ENCODE measurements around the gene HESX1. TPM values are rescaled to one million over a fixed set of nuclear protein-coding genes. Genes with fewer than 3 reads are reported as not detected.
A peak's percentile ranks its signal among the peaks of the same experiment; 100 is the strongest.

HESX1 gene
- polyA plus RNA-seq, 1 donor from 2014 or later = 4.8 TPM

DNA sequence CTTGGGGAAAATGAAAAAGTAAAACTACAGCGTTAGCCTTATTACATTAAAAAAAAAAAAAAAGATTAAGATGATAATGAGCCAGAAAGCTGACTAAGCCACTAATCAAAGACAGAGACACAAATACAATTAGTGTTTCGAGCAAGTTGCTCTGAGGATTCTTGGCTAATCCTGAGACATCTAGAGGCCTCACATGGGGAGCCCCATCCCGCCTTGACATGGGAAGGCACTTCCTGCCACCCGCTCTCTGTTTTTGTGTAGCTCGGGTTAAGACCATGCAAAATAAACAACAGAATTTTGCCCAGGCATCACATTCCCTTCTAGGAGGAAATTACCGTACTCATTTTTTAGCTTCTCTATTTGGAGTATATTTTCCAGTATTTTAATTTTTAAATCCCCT, 15.3 kb downstream of the HESX1 start:
- H4K20me1 ChIP-seq (ENCODE audit: insufficient read depth) = no peaks in the 10 kb centered on the region
- H3K36me3 ChIP-seq (ENCODE audit: insufficient read depth, low read length) = no peaks in the 10 kb centered on the region
- no peaks in the 10 kb centered on the region for H3K9me3 ChIP-seq (ENCODE audit: low read length)
- no peaks in the 10 kb centered on the region for H3K79me2 ChIP-seq (replicated peaks; ENCODE audit: insufficient read depth, low read length)
- H3K4me2 ChIP-seq (ENCODE audit: low read length) = no peak overlapping the region
- H3K9ac ChIP-seq (ENCODE audit: low read length) = no peak overlapping the region
- H3F3A ChIP-seq (ENCODE audit: insufficient read depth, low read length, poor library complexity, severe bottlenecking) = no peaks in the 10 kb centered on the region
- no peak overlapping the region for H2AFZ ChIP-seq (ENCODE audit: low read depth, low read length)
- H3K9me2 ChIP-seq (ENCODE audit: insufficient read depth, low read length) = no peaks in the 10 kb centered on the region
- no peak overlapping the region for H3K27ac ChIP-seq (ENCODE audit: low read length)
- TF ChIP-seq POLR2AphosphoS5 (IDR thresholded peaks at IDR 0.05) (no peak), RAD21 (conservative IDR thresholded peaks at IDR 0.05) (no peak), EZH2 (IDR thresholded peaks at IDR 0.05; ENCODE audit: borderline replicate concordance, insufficient read depth, low read length, poor library complexity, severe bottlenecking) (no peak), TAF1 (IDR thresholded peaks at IDR 0.05; ENCODE audit: low read depth) (no peak), SMC3 (conservative IDR thresholded peaks at IDR 0.05; ENCODE audit: poor library complexity) (no peak), MXI1 (conservative IDR thresholded peaks at IDR 0.05; ENCODE audit: poor library complexity, severe bottlenecking) (no peak)
- no peak overlapping the region for H3K4me3 ChIP-seq (ENCODE audit: low read length)
- H3K27me3 ChIP-seq (ENCODE audit: insufficient read depth, low read depth, low read length) = no peaks in the 10 kb centered on the region

DNA sequence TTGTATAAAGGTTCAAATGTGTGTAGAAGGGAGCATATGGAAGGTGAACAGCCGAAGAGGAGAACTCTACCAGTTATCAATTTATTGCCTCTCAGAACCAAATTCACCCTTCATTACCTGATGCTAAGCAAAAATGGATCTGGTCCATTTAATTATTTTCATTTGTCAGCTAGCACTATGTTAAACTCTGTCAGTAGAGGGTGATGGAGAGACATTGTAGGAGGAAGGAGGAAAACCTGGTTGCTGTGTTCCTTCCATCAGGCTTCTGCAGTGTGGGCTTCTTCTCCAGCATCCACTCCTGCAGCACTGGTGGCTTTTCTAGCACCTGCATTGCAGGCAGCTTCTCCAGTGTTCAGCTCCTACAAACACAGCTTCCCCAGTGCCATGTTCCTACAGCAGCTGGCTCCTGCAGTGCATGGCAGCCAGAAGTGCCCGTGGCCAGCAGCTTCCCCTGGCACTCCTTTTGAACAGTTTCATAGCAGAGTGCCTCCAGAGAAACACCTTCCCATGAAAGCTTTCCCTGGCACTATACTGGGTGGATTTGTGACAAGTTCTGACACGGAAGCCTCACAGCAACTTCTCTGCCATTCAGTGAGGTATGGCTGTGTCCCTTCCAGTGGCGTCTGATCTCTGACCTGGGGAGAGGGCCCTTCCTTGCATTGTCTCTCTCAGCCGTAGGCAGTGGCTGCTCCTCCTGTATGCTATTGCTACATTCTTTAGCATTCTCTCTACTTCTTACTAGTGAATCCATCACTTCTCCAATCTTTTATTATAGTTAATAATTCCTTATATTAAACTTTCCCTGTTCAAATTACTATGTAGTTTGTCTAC, 20.0 kb downstream of the HESX1 start:
- Histone ChIP-seq H3F3A (ENCODE audit: insufficient read depth, low read length, poor library complexity, severe bottlenecking) (no peaks in the 10 kb centered on the region), H3K9me2 (ENCODE audit: insufficient read depth, low read length) (no peaks in the 10 kb centered on the region), H3K4me2 (ENCODE audit: low read length) (no peak overlapping the region), H3K36me3 (ENCODE audit: insufficient read depth, low read length) (no peaks in the 10 kb centered on the region), H3K27me3 (ENCODE audit: insufficient read depth, low read depth, low read length) (no peaks in the 10 kb centered on the region), H3K9ac (ENCODE audit: low read length) (no peak overlapping the region), H3K4me3 (ENCODE audit: low read length) (no peak overlapping the region), H3K27ac (ENCODE audit: low read length) (no peak overlapping the region), H4K20me1 (ENCODE audit: insufficient read depth) (no peaks in the 10 kb centered on the region), H2AFZ (ENCODE audit: low read depth, low read length) (no peak overlapping the region), H3K9me3 (ENCODE audit: low read length) (no peaks in the 10 kb centered on the region), H3K79me2 (replicated peaks; ENCODE audit: insufficient read depth, low read length) (no peaks in the 10 kb centered on the region)
- TF ChIP-seq RAD21 (conservative IDR thresholded peaks at IDR 0.05) (peak; percentile 22), EP300 (conservative IDR thresholded peaks at IDR 0.05; ENCODE audit: poor library complexity, severe bottlenecking) (no peak)

GRCh38 chr3:57176045-57176444, 23.7 kb downstream of the HESX1 start:
- no peak overlapping the region for H3K9ac ChIP-seq (ENCODE audit: low read length)
- H3K9me3 ChIP-seq (ENCODE audit: low read length) = no peaks in the 10 kb centered on the region
- no peaks in the 10 kb centered on the region for H3K36me3 ChIP-seq (ENCODE audit: insufficient read depth, low read length)
- TF ChIP-seq POLR2AphosphoS5 (IDR thresholded peaks at IDR 0.05) = no peak
- TF ChIP-seq REST (IDR thresholded peaks at IDR 0.05; ENCODE audit: borderline replicate concordance) = no peak
- no peak for TF ChIP-seq CTCF (IDR thresholded peaks at IDR 0.05; ENCODE audit: poor library complexity, severe bottlenecking)
- TF ChIP-seq RAD21 (conservative IDR thresholded peaks at IDR 0.05) = no peak
- TF ChIP-seq EZH2 (IDR thresholded peaks at IDR 0.05; ENCODE audit: borderline replicate concordance, insufficient read depth, low read length, poor library complexity, severe bottlenecking) = no peak
- TF ChIP-seq SMC3 (conservative IDR thresholded peaks at IDR 0.05; ENCODE audit: poor library complexity) = no peak
- TF ChIP-seq TAF1 (IDR thresholded peaks at IDR 0.05; ENCODE audit: low read depth) = no peak
- TF ChIP-seq EP300 (conservative IDR thresholded peaks at IDR 0.05; ENCODE audit: poor library complexity, severe bottlenecking) = no peak
- H3K4me2 ChIP-seq (ENCODE audit: low read length) = no peak overlapping the region
- no peaks in the 10 kb centered on the region for H3K9me2 ChIP-seq (ENCODE audit: insufficient read depth, low read length)
- no peak overlapping the region for H3K4me3 ChIP-seq (ENCODE audit: low read length)
- H3F3A ChIP-seq (ENCODE audit: insufficient read depth, low read length, poor library complexity, severe bottlenecking) = no peaks in the 10 kb centered on the region
- H4K20me1 ChIP-seq (ENCODE audit: insufficient read depth) = no peaks in the 10 kb centered on the region
- H3K27me3 ChIP-seq (ENCODE audit: insufficient read depth, low read depth, low read length) = no peaks in the 10 kb centered on the region
- H2AFZ ChIP-seq (ENCODE audit: low read depth, low read length) = no peak overlapping the region
- H3K27ac ChIP-seq (ENCODE audit: low read length) = no peak overlapping the region
- no peaks in the 10 kb centered on the region for H3K79me2 ChIP-seq (replicated peaks; ENCODE audit: insufficient read depth, low read length)
